Keratinocyte (primary cell): ENCODE measurements around the gene TTC39C. TPM values are rescaled to one million over a fixed set of nuclear protein-coding genes. Genes with fewer than 3 reads are reported as not detected.

ENCODE experiments used
- DNase-seq: peaks from one replicate; pipeline ENCODE4 v3.0.0-alpha.2; 2011; ENCODE audit warnings: low read depth, missing footprints, low spot score
- FAIRE-seq: peaks from 2 replicates; lab custom pipeline; 2011; peaks lifted over from hg19 to GRCh38; lab: Jason Lieb, UNC
- H2AFZ ChIP-seq: 2 replicates; pipeline ENCODE4 v1.6.0; 2012; ENCODE audit warnings: low read length, control low read depth, inconsistent platforms; ENCODE audit not compliant: control insufficient read depth
- H3K27ac ChIP-seq: 2 replicates; pipeline ENCODE4 v1.5.1; 2011; ENCODE audit warnings: low read length; ENCODE audit not compliant: control insufficient read depth, insufficient read depth
- H3K27me3 ChIP-seq: 3 replicates; pipeline ENCODE4 v1.6.0; 2011; ENCODE audit warnings: low read length; ENCODE audit not compliant: control insufficient read depth, insufficient read depth; ENCODE audit errors: extremely low read depth
- H3K36me3 ChIP-seq, 2 experiments: 2 replicates in 1 of 2; 3 replicates in 1 of 2; pipeline ENCODE4 v1.5.1; 2011; ENCODE audit warnings: low read length in 2 of 2, mild to moderate bottlenecking in 1 of 2; ENCODE audit not compliant: control insufficient read depth in 2 of 2, insufficient read depth in 2 of 2; ENCODE audit errors: extremely low read depth in 1 of 2
- H3K4me1 ChIP-seq: 3 replicates; pipeline ENCODE4 v1.5.1; 2011; ENCODE audit warnings: low read length; ENCODE audit not compliant: control insufficient read depth, insufficient read depth; ENCODE audit errors: extremely low read depth
- H3K4me2 ChIP-seq: 3 replicates; pipeline ENCODE4 v1.6.0; 2011; ENCODE audit warnings: low read depth, low read length; ENCODE audit not compliant: control insufficient read depth, insufficient read depth; ENCODE audit errors: extremely low read depth
- H3K4me3 ChIP-seq, 3 experiments: fragments of 200-600 bp in 1 of 3; sonication (generic) in 1 of 3; 2 replicates in 2 of 3; 3 replicates in 1 of 3; pipeline ENCODE4 v1.5.1; 2011 to 2016; ENCODE audit warnings: low read length in 3 of 3, mild to moderate bottlenecking in 3 of 3, control low read depth in 2 of 3, inconsistent platforms in 1 of 3, low read depth in 1 of 3, mixed read lengths in 1 of 3, mixed run types in 1 of 3, moderate library complexity in 1 of 3; ENCODE audit not compliant: control insufficient read depth in 2 of 3, insufficient read depth in 2 of 3; ENCODE audit errors: extremely low read depth in 1 of 3
- H3K79me2 ChIP-seq: 2 replicates; pipeline ENCODE4 v1.6.0; 2012; ENCODE audit warnings: low read length; ENCODE audit not compliant: control insufficient read depth, insufficient read depth
- H3K9ac ChIP-seq: 3 replicates; pipeline ENCODE4 v1.6.0; 2011; ENCODE audit warnings: low read length; ENCODE audit not compliant: control insufficient read depth, insufficient read depth; ENCODE audit errors: extremely low read depth
- H3K9me1 ChIP-seq: 3 replicates; pipeline ENCODE4 v1.6.0; 2011; ENCODE audit warnings: low read length; ENCODE audit not compliant: control insufficient read depth, insufficient read depth; ENCODE audit errors: extremely low read depth
- H3K9me3 ChIP-seq: 2 replicates; pipeline ENCODE4 v1.5.1; 2012; ENCODE audit warnings: low read depth, low read length; ENCODE audit not compliant: control insufficient read depth
- H4K20me1 ChIP-seq: 3 replicates; pipeline ENCODE4 v1.6.0; 2011; ENCODE audit warnings: low read length; ENCODE audit not compliant: control insufficient read depth, insufficient read depth; ENCODE audit errors: extremely low read depth
- CTCF ChIP-seq, 3 experiments: IDR thresholded peaks in 1 of 3; conservative IDR thresholded peaks in 1 of 3; optimal IDR thresholded peaks in 1 of 3; 2 replicates in 2 of 3; 3 replicates in 1 of 3; pipeline versions ENCODE3 to v1.5.1; 2011; ENCODE audit warnings: low read length in 3 of 3, mild to moderate bottlenecking in 3 of 3, moderate library complexity in 2 of 3, control low read depth in 1 of 3, inconsistent platforms in 1 of 3; ENCODE audit not compliant: insufficient read depth in 2 of 3; ENCODE audit errors: extremely low read depth in 1 of 3
- EZH2 ChIP-seq: IDR thresholded peaks from one replicate; pipeline ENCODE4 v1.6.1; 2012; ENCODE audit warnings: inconsistent platforms, mild to moderate bottlenecking, low read length, moderate library complexity
- dilution Hi-C: fragments of 300-500 bp; cut with MboI; formaldehyde crosslinking; loops from one replicate; pipeline ENCODE4 v1.7.0; 2020; ENCODE audit warnings: low sequenced_read_pairs; ENCODE audit not compliant: extremely low pct_ligation_motif_present
- polyA plus RNA-seq, 5 experiments: library from polyadenylated mRNA; depleted of rRNA in 3 of 5; stranded (reverse) in 3 of 5; stranded (forward) in 1 of 5; unstranded in 1 of 5; fragments of >200 nt; gene quantifications; 1 replicate in 1 of 5; 2 replicates in 3 of 5; 3 replicates in 1 of 5; pipeline versions ENCODE4 v1.2.1 to v1.2.3, GENCODE V29; 2011 to 2012; ENCODE audit warnings: missing spikeins in 2 of 5, low read depth in 1 of 5, low replicate concordance in 1 of 5

The TTC39C gene
- polyA plus RNA-seq, 1 donor (not counting 4 experiments of a cell fraction or from before 2014, with no cell fraction given), result 26.8 TPM

GRCh38 chr18:24161304-24161703 lies 146.8 kb downstream of the TTC39C start:
- H3K79me2 ChIP-seq, result no peaks in the 10 kb centered on the region
- no peaks in the 10 kb centered on the region for H3K4me1 ChIP-seq
- H3K4me2 ChIP-seq, result no peak overlapping the region
- H2AFZ ChIP-seq, result no peak overlapping the region
- H3K9ac ChIP-seq, result no peak overlapping the region
- no peaks in the 10 kb centered on the region for H3K27me3 ChIP-seq
- no peak for FAIRE-seq
- no peak overlapping the region for H3K27ac ChIP-seq
- no peaks in the 10 kb centered on the region for H3K9me3 ChIP-seq
- no peaks in the 10 kb centered on the region for H3K9me1 ChIP-seq
- peaks cover 0 to 11% of the 10 kb centered on the region in 2 experiments for H3K36me3 ChIP-seq
- no peak for DNase-seq
- H4K20me1 ChIP-seq, result no peaks in the 10 kb centered on the region
- TF ChIP-seq CTCF (optimal IDR thresholded peaks at IDR 0.05 in 1 of 3, IDR thresholded peaks at IDR 0.05 in 1 of 3, conservative IDR thresholded peaks at IDR 0.05 in 1 of 3; ENCODE audit: extremely low read depth in 1 of 3, insufficient read depth in 2 of 3, low read length in 3 of 3) (no peak), EZH2 (no peak)
- H3K4me3 ChIP-seq, result no peak overlapping the region
- dilution Hi-C loops, result no loop called here

- Histone ChIP-seq H3K79me2 (no peaks in the 10 kb centered on the region), H3K9me1 (no peaks in the 10 kb centered on the region), H3K36me3 (peaks cover 3 to 6% of the 10 kb centered on the region in 2 experiments), H2AFZ (no peak overlapping the region), H3K4me2 (no peak overlapping the region), H3K27ac (no peak overlapping the region), H3K9ac (no peak overlapping the region), H3K9me3 (no peaks in the 10 kb centered on the region), H3K27me3 (no peaks in the 10 kb centered on the region), H4K20me1 (no peaks in the 10 kb centered on the region), H3K4me3 (no peak overlapping the region), H3K4me1 (no peaks in the 10 kb centered on the region)
- no peak for TF ChIP-seq EZH2
- TF ChIP-seq CTCF (optimal IDR thresholded peaks at IDR 0.05 in 1 of 3, IDR thresholded peaks at IDR 0.05 in 1 of 3, conservative IDR thresholded peaks at IDR 0.05 in 1 of 3; ENCODE audit: extremely low read depth in 1 of 3, insufficient read depth in 2 of 3, low read length in 3 of 3), result no peak
- FAIRE-seq (no peak), DNase-seq (no peak)
- dilution Hi-C loops, result no loop called here
Measured at GRCh38 chr18:24168496-24168895, 153.9 kb downstream of the TTC39C start.
